CD4-positive, alpha-beta T cell treated with Interleukin-4 for 1 hour (primary cell): ENCODE results near the gene ADPRH.
A peak's percentile ranks its signal among the peaks of the same experiment; 100 is the strongest.

ENCODE experiments used
- DNase-seq, 2 donors: peaks; one replicate each; pipeline ENCODE4 v3.0.0-alpha.2; 2020 to 2022

Gene ADPRH

GRCh38 chr3:119598410-119599098 is 19.3 kb downstream of the ADPRH start:
- DNase-seq, result no peak

GRCh38 chr3:119599558-119600174 is 20.4 kb downstream of the ADPRH start:
- DNase-seq, result no peak

- DNase-seq, result peak in 1 of 2 donors; percentile 13
These were observed 21.4 kb downstream of the ADPRH start for GRCh38 chr3:119600732-119601131.

- no peak for DNase-seq
These were observed 21.9 kb downstream of the ADPRH start for GRCh38 chr3:119601154-119601553.

- no peak for DNase-seq
These were observed 23.4 kb downstream of the ADPRH start for GRCh38 chr3:119602676-119603075.

GRCh38 chr3:119604878-119605277 is 25.6 kb downstream of the ADPRH start:
- DNase-seq, result no peak

GRCh38 chr3:119608405-119609000 is 29.2 kb downstream of the ADPRH start:
- DNase-seq, result no peak

- no peak for DNase-seq
These were observed 30.0 kb downstream of the ADPRH start for GRCh38 chr3:119609301-119609700.

- DNase-seq, result no peak
These were observed 32.4 kb downstream of the ADPRH start for GRCh38 chr3:119611664-119612063.

GRCh38 chr3:119613201-119613600 is 33.9 kb downstream of the ADPRH start:
- DNase-seq, result no peak

- no peak for DNase-seq
These were observed 34.6 kb downstream of the ADPRH start for GRCh38 chr3:119613872-119614271.

- DNase-seq, result no peak
These were observed 36.8 kb downstream of the ADPRH start for GRCh38 chr3:119616056-119616455.

GRCh38 chr3:119619094-119619493 is 39.8 kb downstream of the ADPRH start:
- DNase-seq, result no peak

GRCh38 chr3:119620899-119621298 is 41.6 kb downstream of the ADPRH start:
- DNase-seq, result no peak

GRCh38 chr3:119624002-119624720 is 44.9 kb downstream of the ADPRH start:
- DNase-seq, result no peak

GRCh38 chr3:119625451-119626153 is 46.3 kb downstream of the ADPRH start:
- DNase-seq, result no peak

- DNase-seq, result no peak
These were observed 46.9 kb downstream of the ADPRH start for GRCh38 chr3:119626196-119626595.

- peak; percentile 32 to 50 for DNase-seq
These were observed 48.2 kb downstream of the ADPRH start for GRCh38 chr3:119627461-119627860.

- DNase-seq, result peak; percentile 21 to 41
These were observed 49.1 kb downstream of the ADPRH start for GRCh38 chr3:119628390-119628789.

- peak; percentile 39 to 43 for DNase-seq
These were observed 49.6 kb downstream of the ADPRH start for GRCh38 chr3:119628816-119629445.

- peak in 1 of 2 donors; percentile 42 for DNase-seq
These were observed 51.0 kb downstream of the ADPRH start for GRCh38 chr3:119630128-119630879.

GRCh38 chr3:119630880-119631329 is 51.6 kb downstream of the ADPRH start:
- no peak for DNase-seq
